ENCODE data around the gene MTSS2.

MTSS2 gene

GRCh38 chr16:70642633-70643032, 43.2 kb downstream of the MTSS2 start:
- no peaks in the 10 kb centered on the region for H3F3A ChIP-seq (ENCODE audit: insufficient read depth)
- no peak overlapping the region for H3K4me2 ChIP-seq (ENCODE audit: low read depth, low read length, poor library complexity, severe bottlenecking)
- TF ChIP-seq, protein P1, sequence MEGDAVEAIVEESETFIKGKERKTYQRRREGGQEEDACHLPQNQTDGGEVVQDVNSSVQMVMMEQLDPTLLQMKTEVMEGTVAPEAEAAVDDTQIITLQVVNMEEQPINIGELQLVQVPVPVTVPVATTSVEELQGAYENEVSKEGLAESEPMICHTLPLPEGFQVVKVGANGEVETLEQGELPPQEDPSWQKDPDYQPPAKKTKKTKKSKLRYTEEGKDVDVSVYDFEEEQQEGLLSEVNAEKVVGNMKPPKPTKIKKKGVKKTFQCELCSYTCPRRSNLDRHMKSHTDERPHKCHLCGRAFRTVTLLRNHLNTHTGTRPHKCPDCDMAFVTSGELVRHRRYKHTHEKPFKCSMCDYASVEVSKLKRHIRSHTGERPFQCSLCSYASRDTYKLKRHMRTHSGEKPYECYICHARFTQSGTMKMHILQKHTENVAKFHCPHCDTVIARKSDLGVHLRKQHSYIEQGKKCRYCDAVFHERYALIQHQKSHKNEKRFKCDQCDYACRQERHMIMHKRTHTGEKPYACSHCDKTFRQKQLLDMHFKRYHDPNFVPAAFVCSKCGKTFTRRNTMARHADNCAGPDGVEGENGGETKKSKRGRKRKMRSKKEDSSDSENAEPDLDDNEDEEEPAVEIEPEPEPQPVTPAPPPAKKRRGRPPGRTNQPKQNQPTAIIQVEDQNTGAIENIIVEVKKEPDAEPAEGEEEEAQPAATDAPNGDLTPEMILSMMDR (IDR thresholded peaks at IDR 0.05; ENCODE audit: insufficient read depth, low read length, poor library complexity, severe bottlenecking), result no peak
- TF ChIP-seq EZH2phosphoT487 (conservative IDR thresholded peaks at IDR 0.05; ENCODE audit: low read length), result no peak
- H3K9me2 ChIP-seq (replicated peaks; ENCODE audit: insufficient read depth, low read length), result no peaks in the 10 kb centered on the region
- H3K79me2 ChIP-seq (ENCODE audit: insufficient read depth, low read length), result no peaks in the 10 kb centered on the region
- H3K27me3 ChIP-seq (ENCODE audit: low read length), result no peaks in the 10 kb centered on the region
- H3K4me3 ChIP-seq (ENCODE audit: insufficient read depth, low read length, poor library complexity, severe bottlenecking), result no peak overlapping the region
- H3K27ac ChIP-seq (ENCODE audit: low read depth, low read length), result no peak overlapping the region
- H3K36me3 ChIP-seq (ENCODE audit: low read length), result no peaks in the 10 kb centered on the region
- no peak overlapping the region for H3K9ac ChIP-seq (ENCODE audit: low read length)
- H2AFZ ChIP-seq (ENCODE audit: low read depth, low read length, severe bottlenecking), result no peak overlapping the region
- H4K20me1 ChIP-seq (ENCODE audit: low read depth, low read length), result no peaks in the 10 kb centered on the region
- H3K9me3 ChIP-seq (ENCODE audit: insufficient read depth, low read length), result no peaks in the 10 kb centered on the region

DNA sequence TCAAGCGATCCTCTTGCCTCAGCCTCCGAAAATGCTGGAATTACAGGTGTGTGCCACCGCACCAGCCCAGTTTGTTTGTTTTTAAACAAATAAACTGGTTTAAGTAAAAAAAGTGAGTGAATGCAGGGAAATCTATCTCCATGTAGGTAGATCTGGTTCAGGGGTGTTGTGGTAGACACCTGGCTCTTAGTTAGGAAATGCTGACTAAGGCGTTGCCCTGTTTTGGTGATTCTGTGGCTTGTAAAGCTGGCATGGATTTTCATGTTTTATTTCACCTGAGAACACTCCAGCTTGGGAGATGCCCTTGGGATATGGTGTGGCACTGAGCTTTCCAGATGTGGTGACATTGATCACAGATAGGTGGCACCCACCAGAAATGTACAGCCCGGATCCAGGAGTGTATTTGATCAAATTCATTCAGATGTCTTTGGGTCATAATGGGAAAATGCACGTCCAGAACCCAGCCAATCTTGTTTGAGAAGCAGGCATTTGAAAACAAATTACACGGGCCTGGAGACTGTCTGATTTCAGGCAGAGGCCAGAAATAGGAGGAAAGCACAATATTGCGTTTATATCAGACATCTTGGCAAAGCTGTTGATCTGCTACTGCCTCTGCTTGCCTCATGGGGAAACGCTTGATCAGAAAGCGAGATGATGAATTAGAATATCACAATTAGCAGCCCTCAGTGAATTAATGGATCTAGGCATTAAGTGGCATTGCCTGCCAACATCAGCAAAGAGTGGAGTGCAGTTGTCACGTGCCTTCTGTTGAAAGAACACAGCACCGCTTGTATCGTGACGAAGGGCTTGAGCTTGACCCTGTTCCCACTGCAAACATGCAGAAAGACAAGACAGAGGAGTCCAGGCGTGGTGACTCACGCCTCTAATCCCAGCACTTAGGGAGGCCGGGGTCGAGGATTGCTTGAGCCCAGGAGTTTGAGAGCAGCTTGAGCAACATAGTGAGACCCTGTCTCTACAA, 46.8 kb downstream of the MTSS2 start:
- Histone ChIP-seq H3K36me3 (ENCODE audit: low read length) (no peaks in the 10 kb centered on the region), H3F3A (ENCODE audit: insufficient read depth) (no peaks in the 10 kb centered on the region), H3K27ac (ENCODE audit: low read depth, low read length) (no peak overlapping the region), H3K4me3 (ENCODE audit: insufficient read depth, low read length, poor library complexity, severe bottlenecking) (no peak overlapping the region), H3K27me3 (ENCODE audit: low read length) (no peaks in the 10 kb centered on the region), H3K9me2 (replicated peaks; ENCODE audit: insufficient read depth, low read length) (no peaks in the 10 kb centered on the region), H3K4me2 (ENCODE audit: low read depth, low read length, poor library complexity, severe bottlenecking) (no peak overlapping the region), H4K20me1 (ENCODE audit: low read depth, low read length) (no peaks in the 10 kb centered on the region), H3K79me2 (ENCODE audit: insufficient read depth, low read length) (no peaks in the 10 kb centered on the region), H3K9ac (ENCODE audit: low read length) (no peak overlapping the region), H3K9me3 (ENCODE audit: insufficient read depth, low read length) (no peaks in the 10 kb centered on the region), H2AFZ (ENCODE audit: low read depth, low read length, severe bottlenecking) (no peak overlapping the region)
- TF ChIP-seq, protein P1 (IDR thresholded peaks at IDR 0.05; ENCODE audit: insufficient read depth, low read length, poor library complexity, severe bottlenecking), result no peak
- TF ChIP-seq EZH2phosphoT487 (conservative IDR thresholded peaks at IDR 0.05; ENCODE audit: low read length), result no peak
